GM23338 (cell line): ENCODE data around the gene KIAA1549. TPM values are rescaled to one million over a fixed set of nuclear protein-coding genes. Genes with fewer than 3 reads are reported as not detected.

Experiments
- ATAC-seq: fragments of 200-7000 bp; cut with Tn5 transposase; 3 replicates; pipeline ENCODE4 v1.9.1; 2020
- DNase-seq: peaks from one replicate; pipeline ENCODE4 v3.0.0-alpha.2; 2015; ENCODE audit warnings: low spot score
- H2AFZ ChIP-seq: fragments of 200-600 bp; sonication (generic); 2 replicates; pipeline ENCODE4 v1.8.0; 2016; ENCODE audit warnings: antibody characterized with exemption, mild to moderate bottlenecking, moderate library complexity
- H3F3A ChIP-seq: fragments of 200-600 bp; sonication (generic); replicated peaks from 2 replicates; pipeline ENCODE4 v1.8.0; 2017; ENCODE audit warnings: antibody characterized with exemption, mixed run types, low read depth
- H3K27ac ChIP-seq: fragments of 200-600 bp; sonication (generic); 2 replicates; pipeline ENCODE4 v1.6.1; 2016; ENCODE audit warnings: low read depth
- H3K27me3 ChIP-seq: fragments of 200-600 bp; sonication (generic); 2 replicates; pipeline ENCODE4 v1.8.0; 2016; ENCODE audit warnings: mild to moderate bottlenecking, mixed run types, moderate library complexity; ENCODE audit not compliant: insufficient read depth
- H3K36me3 ChIP-seq: fragments of 200-600 bp; sonication (generic); 2 replicates; pipeline ENCODE4 v1.8.0; 2016; ENCODE audit warnings: mild to moderate bottlenecking; ENCODE audit not compliant: insufficient read depth
- H3K4me1 ChIP-seq: fragments of 200-600 bp; sonication (generic); 2 replicates; pipeline ENCODE4 v1.8.0; 2016; ENCODE audit warnings: mild to moderate bottlenecking, moderate library complexity; ENCODE audit not compliant: insufficient read depth
- H3K4me2 ChIP-seq: fragments of 200-600 bp; sonication (generic); 2 replicates; pipeline ENCODE4 v1.7.1; 2017; ENCODE audit warnings: mixed run types
- H3K4me3 ChIP-seq: fragments of 200-600 bp; sonication (generic); 2 replicates; pipeline ENCODE4 v1.6.1; 2016; ENCODE audit warnings: mixed run types
- H3K79me2 ChIP-seq: fragments of 200-600 bp; sonication (generic); replicated peaks from 2 replicates; pipeline ENCODE4 v1.8.0; 2017; ENCODE audit warnings: mild to moderate bottlenecking; ENCODE audit not compliant: insufficient read depth
- H3K9me2 ChIP-seq: fragments of 200-600 bp; sonication (generic); 2 replicates; pipeline ENCODE4 v1.8.0; 2017; ENCODE audit not compliant: insufficient read depth
- H4K20me1 ChIP-seq: fragments of 200-600 bp; sonication (generic); replicated peaks from 2 replicates; pipeline ENCODE4 v1.8.0; 2017; ENCODE audit warnings: mild to moderate bottlenecking; ENCODE audit not compliant: insufficient read depth
- H3K27ac Mint-ChIP-seq: 2 replicates; pipeline ENCODE4 v1.8.0; 2020; ENCODE audit warnings: inconsistent platforms, mild to moderate bottlenecking, moderate library complexity, mixed read lengths
- H3K27me3 Mint-ChIP-seq: 3 replicates; pipeline ENCODE4 v1.8.0; 2022; ENCODE audit warnings: low read depth, mild to moderate bottlenecking, moderate library complexity, mixed read lengths, inconsistent platforms; ENCODE audit not compliant: insufficient read depth, poor library complexity
- H3K36me3 Mint-ChIP-seq: 3 replicates; pipeline ENCODE4 v1.8.0; 2021; ENCODE audit warnings: low read depth, mild to moderate bottlenecking, inconsistent platforms, moderate library complexity, mixed read lengths
- H3K4me1 Mint-ChIP-seq: 3 replicates; pipeline ENCODE4 v1.8.0; 2020; ENCODE audit warnings: mild to moderate bottlenecking, inconsistent platforms, mixed read lengths
- H3K4me3 Mint-ChIP-seq: 3 replicates; pipeline ENCODE4 v1.8.0; 2021; ENCODE audit warnings: moderate library complexity, mild to moderate bottlenecking, inconsistent platforms, mixed read lengths
- H3K9me3 Mint-ChIP-seq: 3 replicates; pipeline ENCODE4 v1.8.0; 2020; ENCODE audit warnings: moderate library complexity, mild to moderate bottlenecking, inconsistent platforms, mixed read lengths
- CREB1 ChIP-seq: fragments of 250-450 bp; sonication (Bioruptor Pico); IDR thresholded peaks from 2 replicates; pipeline ENCODE4 v1.5.0; 2020; ENCODE audit warnings: low read depth, mild to moderate bottlenecking, moderate library complexity
- POLR2AphosphoS5 ChIP-seq: IDR thresholded peaks from 2 replicates; pipeline ENCODE4 v1.6.1; 2016; ENCODE audit warnings: antibody characterized with exemption, low read depth
- REST ChIP-seq: IDR thresholded peaks from one replicate; pipeline ENCODE4 v1.6.1; 2018; ENCODE audit warnings: antibody characterized with exemption; ENCODE audit not compliant: unreplicated experiment
- ZNF114 ChIP-seq: fragments of 250-450 bp; sonication (Bioruptor Pico); IDR thresholded peaks from 2 replicates; pipeline ENCODE4 v1.5.0; 2020; ENCODE audit warnings: mild to moderate bottlenecking, moderate library complexity
- ZNF331 ChIP-seq: fragments of 250-450 bp; sonication (Bioruptor Pico); IDR thresholded peaks from 2 replicates; pipeline ENCODE4 v1.5.0; 2020; ENCODE audit warnings: low read depth, mild to moderate bottlenecking, moderate library complexity
- ZNF462 ChIP-seq: fragments of 250-450 bp; sonication (Bioruptor Pico); IDR thresholded peaks from 2 replicates; pipeline ENCODE4 v1.5.0; 2020; ENCODE audit warnings: mild to moderate bottlenecking, moderate library complexity
- polyA plus RNA-seq: library from polyadenylated mRNA; unstranded; fragments of >200 nt; fragmentation: Nextera tagmentation; extraction: Ambion mirVana; gene quantifications from 2 replicates; pipeline ENCODE4 v1.2.1, GENCODE V29; 2016
- total RNA-seq: library from RNA; depleted of rRNA; stranded (reverse); fragments of >200 nt; shearing (Covaris generic); gene quantifications from 2 replicates; pipeline ENCODE4 v1.2.3, GENCODE V29; 2014

The KIAA1549 gene
- total and polyA plus RNA-seq, 2 experiments from 2014 or later = 3.6 to 13.5 TPM

GRCh38 chr7:138809346-138809745, 171.8 kb downstream of the KIAA1549 start (continued):
- TF ChIP-seq REST (no peak), ZNF462 (CRISPR knock-in tag) (no peak), ZNF114 (no peak)

GRCh38 chr7:138804618-138805017, 176.6 kb downstream of the KIAA1549 start:
- Histone ChIP-seq H2AFZ (no peak overlapping the region), H3K4me2 (no peak overlapping the region), H3K27me3 (no peaks in the 10 kb centered on the region), H3K79me2 (no peaks in the 10 kb centered on the region), H3K36me3 (no peaks in the 10 kb centered on the region), H3K27ac (no peak overlapping the region), H3F3A (no peaks in the 10 kb centered on the region), H3K4me3 (no peak overlapping the region), H3K9me2 (peaks cover 4% of the 10 kb centered on the region; the same call in 1 of the 2 replicates), H3K4me1 (no peaks in the 10 kb centered on the region), H4K20me1 (no peaks in the 10 kb centered on the region)
- DNase-seq (no peak), ATAC-seq (no peak)
- Mint-ChIP-seq H3K4me3 (no peak overlapping the region), H3K36me3 (no peaks in the 10 kb centered on the region), H3K4me1 (no peaks in the 10 kb centered on the region), H3K27ac (no peak overlapping the region), H3K27me3 (no peaks in the 10 kb centered on the region), H3K9me3 (no peaks in the 10 kb centered on the region; the same call in 2 of the 3 replicates)
- TF ChIP-seq ZNF331 (CRISPR knock-in tag) (no peak), POLR2AphosphoS5 (no peak), CREB1 (CRISPR knock-in tag) (no peak), REST (no peak), ZNF114 (no peak)
